ENCODE results near the gene ITGB4.

The ITGB4 gene

DNA sequence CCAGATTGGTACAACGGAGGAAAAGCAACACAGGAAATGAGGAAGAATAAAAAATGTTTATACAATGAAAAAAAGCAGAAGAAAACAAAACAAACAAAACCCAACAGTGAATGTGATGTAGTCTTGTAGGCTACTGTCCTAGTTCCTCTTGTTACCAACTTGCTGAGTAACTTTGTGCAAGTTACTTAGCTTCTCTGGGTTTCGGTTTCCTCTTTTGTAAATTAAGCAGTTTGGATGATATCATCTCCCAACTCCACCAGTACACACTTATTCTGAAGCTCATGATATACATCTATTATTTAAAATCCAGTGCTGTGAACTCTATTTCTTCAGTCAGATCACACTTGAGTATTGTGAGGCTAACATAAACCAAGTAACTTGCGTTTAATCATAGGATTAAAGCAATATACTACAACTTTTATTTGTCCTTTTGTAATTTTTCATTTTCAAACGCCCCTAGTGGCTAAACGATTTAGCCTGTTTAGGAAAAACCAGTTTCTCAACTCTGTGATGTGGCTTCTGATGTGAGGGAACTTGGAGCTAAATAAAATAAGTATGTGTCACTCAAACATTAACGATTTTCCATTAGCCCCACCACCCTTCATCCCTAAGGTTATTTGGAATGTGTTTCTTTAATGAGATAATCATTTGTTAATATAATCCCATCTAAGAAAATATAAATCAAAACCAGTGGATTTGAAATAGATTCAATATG, 62.0 kb downstream of the ITGB4 start:
- no peak for DNase-seq (ENCODE audit: extremely low spot score, insufficient read length, low read depth)

GRCh38 chr17:75783803-75784472, 62.7 kb downstream of the ITGB4 start:
- no peak for FAIRE-seq
- DNase-seq (ENCODE audit: extremely low spot score, insufficient read length, low read depth): no peak

More for the DNA sequence above, 62.0 kb downstream of the ITGB4 start:
- FAIRE-seq: peak; percentile 81

- DNase-seq (ENCODE audit: extremely low spot score, insufficient read length, low read depth): peak; percentile 90
- peak; percentile 96 for FAIRE-seq
Observed at GRCh38 chr17:75784473-75785015, 63.3 kb downstream of the ITGB4 start, which contains the start of gene UNK. Gene UNK, plus strand, starts transcription at chr17:75784806. Its CDS starts 75 bp downstream, at chr17:75784881.

DNA sequence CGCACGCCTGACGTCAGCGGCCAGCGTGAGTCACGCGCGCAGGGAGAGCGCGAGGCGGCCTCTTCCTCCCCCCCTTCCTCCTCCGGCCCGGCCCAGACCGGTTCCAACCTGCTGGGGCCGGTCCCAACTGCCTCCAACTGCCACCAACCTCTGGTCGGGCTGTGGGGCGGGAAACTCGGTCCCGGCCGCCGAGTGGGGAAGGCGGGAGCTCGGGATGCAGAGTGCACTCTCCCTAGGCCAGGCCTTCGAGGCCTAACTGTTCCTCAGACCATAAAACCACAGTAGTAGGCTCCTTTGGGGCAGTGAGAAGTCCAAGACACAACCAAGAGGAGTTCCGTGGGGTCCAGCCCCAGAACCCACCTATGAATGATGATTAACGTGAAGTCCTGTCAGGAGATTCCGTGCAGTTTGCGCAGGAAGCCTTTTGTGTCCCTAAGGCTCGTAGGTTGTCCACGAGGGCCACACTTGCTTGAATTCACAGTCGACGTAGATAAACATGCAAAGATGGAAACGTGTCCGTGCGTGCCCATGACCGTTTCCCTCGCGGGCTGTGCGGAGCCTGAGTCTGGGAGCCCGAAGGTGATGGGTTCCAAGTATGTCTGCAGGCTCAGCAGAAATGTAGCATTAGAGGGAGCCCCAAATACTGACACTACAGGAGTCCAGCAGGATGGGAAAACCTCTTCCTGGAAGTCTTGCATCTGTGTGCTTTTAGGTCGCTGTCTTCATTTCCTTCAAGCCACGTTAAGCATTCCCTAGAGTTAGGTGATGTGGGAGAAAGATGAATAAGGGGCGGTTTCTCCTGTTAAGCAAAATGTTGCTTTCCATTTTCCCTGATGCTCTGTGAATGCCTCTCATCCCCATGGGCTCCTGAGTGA, 64.0 kb downstream of the ITGB4 start:
- DNase-seq (ENCODE audit: extremely low spot score, insufficient read length, low read depth) (peak; percentile 72), FAIRE-seq (peak; percentile 52)

DNA sequence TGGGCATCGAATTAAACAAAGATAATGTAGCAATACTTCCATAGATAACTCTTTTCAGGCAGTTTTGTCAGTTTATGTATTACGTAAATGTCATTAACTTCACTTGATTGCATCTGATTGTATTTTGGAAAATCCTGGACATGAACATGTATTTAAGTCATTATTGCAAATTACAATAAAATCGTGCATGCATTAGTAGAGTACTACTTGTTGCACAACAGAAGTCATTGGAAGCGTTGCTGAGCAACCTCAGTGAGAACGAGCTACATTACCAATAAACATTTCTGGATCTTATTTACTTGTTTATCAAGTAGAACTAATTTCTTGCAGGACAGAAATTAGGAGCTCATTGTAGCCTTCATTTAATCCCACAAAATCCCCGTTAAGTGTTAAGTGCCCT, 70.0 kb downstream of the ITGB4 start:
- FAIRE-seq (no peak), DNase-seq (ENCODE audit: extremely low spot score, insufficient read length, low read depth) (no peak)

DNA sequence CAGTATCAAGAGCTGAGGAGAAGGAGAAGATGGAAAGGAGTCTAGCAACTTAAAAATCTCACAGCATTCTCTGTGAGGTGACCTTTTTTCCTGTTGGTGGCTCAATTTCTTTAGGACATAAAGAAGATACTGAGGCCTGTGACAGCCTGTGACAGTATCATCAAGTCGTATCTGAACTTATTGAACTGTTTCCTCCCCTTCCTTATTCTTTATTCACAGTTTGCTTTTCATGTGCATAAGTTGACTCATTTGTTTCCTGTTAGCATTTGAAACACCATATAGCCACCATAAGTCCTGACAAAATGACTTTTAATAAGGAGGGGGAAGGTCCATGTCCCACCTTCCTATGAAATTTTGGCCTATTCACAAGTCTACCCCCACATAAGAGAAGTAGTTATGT, 72.2 kb downstream of the ITGB4 start:
- DNase-seq (ENCODE audit: extremely low spot score, insufficient read length, low read depth): no peak
- FAIRE-seq: no peak

GRCh38 chr17:75795820-75796607, 74.8 kb downstream of the ITGB4 start:
- DNase-seq (ENCODE audit: extremely low spot score, insufficient read length, low read depth): no peak
- no peak for FAIRE-seq

DNA sequence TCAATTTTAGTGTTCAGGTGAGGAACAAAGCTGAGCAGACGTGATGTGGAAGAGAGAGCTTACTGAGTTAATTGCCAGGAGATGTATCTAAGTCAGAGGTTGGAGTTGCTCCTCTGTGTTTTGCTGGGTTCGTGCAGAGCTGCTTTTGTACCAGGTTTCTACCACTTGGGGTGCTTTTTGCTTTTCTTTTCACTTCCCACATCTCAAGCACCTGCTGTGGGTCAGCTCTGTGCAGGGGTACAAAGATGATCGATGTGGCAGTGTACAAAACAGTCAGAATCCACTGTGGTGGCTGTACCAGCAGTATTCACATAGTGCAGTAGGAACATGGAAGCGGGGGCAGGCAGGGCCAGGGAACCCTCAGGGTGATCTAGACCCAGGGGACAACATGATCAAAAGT, 78.1 kb downstream of the ITGB4 start:
- FAIRE-seq (no peak), DNase-seq (ENCODE audit: extremely low spot score, insufficient read length, low read depth) (no peak)

GRCh38 chr17:75803883-75804282, 82.6 kb downstream of the ITGB4 start:
- FAIRE-seq (no peak), DNase-seq (ENCODE audit: extremely low spot score, insufficient read length, low read depth) (no peak)

- FAIRE-seq (no peak), DNase-seq (ENCODE audit: extremely low spot score, insufficient read length, low read depth) (no peak)
Observed at GRCh38 chr17:75806822-75807500, 85.7 kb downstream of the ITGB4 start.

Data from GM18507 (cell line).